NCI-H526 treated with DMSO at 0.1 percent for 48 hours (cell line): Measurements from ENCODE around the gene POLE3.
"Not testable (repeated sequence)": the region's sequence is repeated elsewhere in the genome, so short reads cannot be mapped to it uniquely, and the experiment has no call there.

Experiments used
- DNase-seq: peaks from one replicate; lab custom pipeline; 2025; lab: John Stamatoyannopoulos, UW

Gene POLE3

GRCh38 chr9:113376634-113377567 lies 33.6 kb downstream of the POLE3 start, which contains the start of gene HDHD3:
TSS of gene HDHD3 (minus strand) at chr9:113376986. CDS start at chr9:113374354, 2,632 bp downstream.
- peak; percentile 52 for DNase-seq

GRCh38 chr9:113375057-113376023 lies 35.1 kb downstream of the POLE3 start:
- no peak for DNase-seq

- no peak for DNase-seq
Observed at GRCh38 chr9:113373676-113374392, 36.6 kb downstream of the POLE3 start.

- no peak for DNase-seq
Observed at GRCh38 chr9:113373256-113373655, 37.2 kb downstream of the POLE3 start.

GRCh38 chr9:113372059-113372458 lies 38.4 kb downstream of the POLE3 start:
- DNase-seq = no peak

GRCh38 chr9:113370806-113371325 lies 39.6 kb downstream of the POLE3 start:
- DNase-seq = no peak

- DNase-seq = no peak
Observed at GRCh38 chr9:113369855-113370140, 40.7 kb downstream of the POLE3 start.

GRCh38 chr9:113368982-113369854 lies 41.3 kb downstream of the POLE3 start:
- no peak for DNase-seq

GRCh38 chr9:113368348-113368981 lies 42.0 kb downstream of the POLE3 start:
- no peak for DNase-seq

- DNase-seq = not testable (repeated sequence)
Observed at GRCh38 chr9:113365652-113366051, 44.8 kb downstream of the POLE3 start.

- no peak for DNase-seq
Observed at GRCh38 chr9:113364951-113365350, 45.5 kb downstream of the POLE3 start.

GRCh38 chr9:113363336-113363735 lies 47.1 kb downstream of the POLE3 start:
- DNase-seq = no peak

- no peak for DNase-seq
Observed at GRCh38 chr9:113361304-113362018, 49.0 kb downstream of the POLE3 start.

- no peak for DNase-seq
Observed at GRCh38 chr9:113360242-113360842, 50.1 kb downstream of the POLE3 start.

GRCh38 chr9:113359385-113359784 lies 51.1 kb downstream of the POLE3 start:
- no peak for DNase-seq
